ENCODE data around the gene CADM1.

Gene CADM1

DNA sequence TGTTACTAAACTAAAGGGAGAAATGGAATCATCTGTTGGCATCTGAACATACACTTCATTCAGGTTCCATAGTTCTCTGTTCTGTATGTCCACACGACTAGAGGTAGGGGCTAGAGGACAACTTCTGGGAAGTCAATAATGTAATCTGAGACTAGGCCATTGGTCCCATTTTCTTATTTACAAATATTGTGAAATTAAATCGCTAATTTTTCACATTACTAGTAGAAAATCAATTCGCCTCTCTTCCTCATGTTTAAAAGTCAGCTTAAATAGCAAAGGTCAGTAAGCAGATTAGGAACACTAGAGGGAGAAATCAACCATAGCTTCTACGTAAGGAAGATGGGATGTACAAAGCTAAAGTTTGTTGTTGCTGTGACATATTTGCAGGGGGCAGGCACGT lies 59.7 kb downstream of the CADM1 start:
- no peak for DNase-seq

DNA sequence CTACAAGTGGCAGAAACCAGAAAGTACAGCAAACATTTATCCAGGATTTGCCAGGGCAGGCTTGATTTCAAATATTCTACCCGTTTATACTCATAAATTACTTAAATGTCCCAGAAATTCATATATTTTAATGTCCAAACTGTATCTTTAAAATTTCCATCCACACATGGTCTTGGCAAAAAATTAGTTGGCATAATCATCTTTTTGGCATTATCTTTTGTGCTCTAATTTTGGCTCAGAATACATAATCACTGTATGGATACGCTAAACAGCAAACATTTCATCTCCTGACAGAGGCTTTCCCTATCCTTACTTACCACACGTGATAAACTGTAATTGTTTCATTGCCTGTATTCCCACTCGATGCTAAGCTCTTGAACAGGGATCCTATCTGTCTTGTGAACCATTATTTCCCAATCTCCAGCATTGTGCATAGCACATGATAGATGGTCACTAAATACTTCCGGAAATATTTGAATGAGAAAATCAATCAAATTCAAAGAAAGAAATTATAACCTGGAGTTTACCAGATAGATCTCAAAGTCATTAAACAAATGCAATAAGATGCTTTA lies 64.2 kb downstream of the CADM1 start:
- DNase-seq: no peak

DNA sequence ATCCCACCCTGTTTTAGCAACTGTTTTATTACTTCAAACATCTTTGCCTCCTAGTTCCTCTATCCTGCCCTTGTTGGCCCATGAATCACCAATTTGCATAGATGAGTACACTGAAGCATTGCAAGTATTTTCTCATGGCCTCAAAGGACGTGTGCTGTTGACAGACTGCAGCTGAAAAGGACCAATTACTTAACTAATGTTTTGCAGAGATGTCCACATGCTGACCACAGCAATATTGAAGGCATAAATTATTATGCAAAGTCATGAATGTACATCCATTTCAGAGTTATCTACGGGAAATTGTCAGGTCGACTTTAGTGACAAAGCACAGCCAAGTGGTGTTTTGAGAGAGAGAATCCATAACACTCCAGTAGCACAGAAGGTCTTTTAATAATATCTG lies 64.8 kb downstream of the CADM1 start:
- DNase-seq: peak; percentile 0

DNA sequence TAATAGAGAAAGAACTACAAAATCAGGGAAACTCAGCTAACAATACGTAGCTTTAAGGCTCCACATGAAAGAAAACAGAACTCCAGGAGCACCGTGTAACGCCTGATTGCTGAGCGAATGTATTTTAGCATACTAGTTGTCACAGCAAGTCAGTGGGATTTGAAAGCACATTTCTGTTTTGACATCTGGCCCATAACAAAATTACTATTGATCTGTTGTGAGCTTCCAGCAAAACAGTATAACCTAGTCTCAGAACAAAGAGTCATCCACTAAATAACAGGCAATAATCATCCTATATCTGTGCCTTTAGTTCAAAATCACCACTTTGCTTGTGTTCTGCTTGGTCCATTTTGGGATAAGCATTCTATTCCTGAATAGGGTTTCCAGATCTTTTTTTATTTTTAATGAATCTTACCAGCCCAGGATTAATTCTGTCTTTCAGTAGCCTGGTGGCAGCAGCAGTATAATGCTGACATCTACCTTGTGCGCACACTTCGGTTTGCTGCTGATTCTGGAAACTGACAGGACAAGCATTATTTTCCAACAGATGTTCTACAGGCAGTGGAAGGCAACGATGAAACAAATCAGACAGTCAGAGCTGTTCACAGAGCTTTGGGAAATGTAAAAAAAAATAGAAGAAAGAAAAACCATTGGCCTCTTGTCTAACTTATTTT lies 66.2 kb downstream of the CADM1 start:
- DNase-seq: no peak

DNA sequence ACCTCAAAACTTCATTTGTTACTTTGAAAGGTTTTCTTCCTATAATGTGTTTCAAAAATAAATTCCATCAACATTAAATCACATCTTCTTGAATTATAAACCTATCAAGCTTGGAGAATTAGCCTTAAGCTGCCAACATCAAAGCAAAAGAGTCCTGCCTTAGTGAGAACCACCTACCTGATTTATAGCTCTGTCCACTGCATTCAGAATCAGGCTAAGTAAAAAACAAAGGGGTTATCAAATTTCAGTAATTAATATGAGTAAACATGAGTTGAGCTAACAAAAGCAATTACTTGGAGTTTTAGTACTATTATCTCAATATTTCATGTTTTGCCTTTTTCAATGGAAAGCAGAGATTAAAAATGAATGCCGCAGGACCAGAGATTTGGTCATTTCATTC lies 73.9 kb downstream of the CADM1 start:
- DNase-seq: no peak

DNA sequence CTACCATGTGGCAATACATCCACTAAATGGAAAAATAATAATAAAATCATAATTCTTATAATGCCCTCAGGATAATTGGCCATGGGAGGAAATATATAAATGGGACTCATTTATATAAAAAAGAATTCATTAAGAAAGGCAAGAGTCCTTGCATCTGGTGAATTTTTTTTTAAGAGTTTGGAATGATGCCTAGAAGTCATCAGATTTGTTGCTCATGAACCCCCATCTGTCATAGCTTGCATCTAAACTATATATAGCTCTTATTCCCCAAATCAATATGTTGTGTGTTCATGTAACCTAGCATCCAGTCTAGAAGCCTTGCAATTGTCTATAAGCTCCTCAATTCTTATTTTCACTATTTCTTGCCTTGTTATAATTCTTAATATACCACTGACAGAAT lies 75.9 kb downstream of the CADM1 start:
- no peak for DNase-seq

DNA sequence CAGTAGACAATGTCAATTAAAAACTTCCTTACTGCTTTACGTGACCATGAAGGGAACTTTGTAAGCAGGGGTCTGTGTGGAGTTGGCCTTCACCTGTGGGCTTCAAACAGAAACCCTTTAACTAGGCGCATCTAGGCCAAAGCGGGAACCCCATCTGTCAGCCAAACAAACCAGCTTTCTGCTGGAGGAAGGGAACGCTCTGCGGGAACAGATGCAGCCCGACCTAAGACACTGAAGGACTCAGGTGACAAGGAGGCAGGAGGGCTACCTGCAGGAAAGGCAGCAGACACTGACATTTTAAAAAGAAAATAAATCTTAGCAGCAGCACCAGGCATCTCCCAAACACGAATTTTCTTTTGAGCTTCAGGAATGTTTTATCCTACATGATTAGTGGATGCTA lies 78.4 kb downstream of the CADM1 start:
- no peak for DNase-seq

DNA sequence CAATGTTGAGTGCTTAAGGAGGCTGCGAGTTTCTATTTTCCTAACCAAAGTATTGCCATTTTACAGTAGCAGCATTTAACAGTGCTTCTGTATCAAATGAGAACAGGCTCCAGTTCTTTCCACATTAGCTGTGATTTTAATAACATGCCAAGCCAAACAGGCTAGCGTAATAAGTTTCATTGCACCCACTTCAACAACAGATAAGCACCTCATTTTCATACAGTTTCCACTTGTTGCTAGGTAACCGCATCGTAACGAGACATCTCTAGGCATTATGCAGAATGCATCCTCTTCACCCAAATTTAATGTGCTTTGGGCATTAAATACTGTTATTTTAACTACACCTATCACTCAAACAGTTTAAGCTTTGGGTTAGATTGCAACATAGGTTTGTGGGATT lies 79.0 kb downstream of the CADM1 start:
- DNase-seq: no peak

DNA sequence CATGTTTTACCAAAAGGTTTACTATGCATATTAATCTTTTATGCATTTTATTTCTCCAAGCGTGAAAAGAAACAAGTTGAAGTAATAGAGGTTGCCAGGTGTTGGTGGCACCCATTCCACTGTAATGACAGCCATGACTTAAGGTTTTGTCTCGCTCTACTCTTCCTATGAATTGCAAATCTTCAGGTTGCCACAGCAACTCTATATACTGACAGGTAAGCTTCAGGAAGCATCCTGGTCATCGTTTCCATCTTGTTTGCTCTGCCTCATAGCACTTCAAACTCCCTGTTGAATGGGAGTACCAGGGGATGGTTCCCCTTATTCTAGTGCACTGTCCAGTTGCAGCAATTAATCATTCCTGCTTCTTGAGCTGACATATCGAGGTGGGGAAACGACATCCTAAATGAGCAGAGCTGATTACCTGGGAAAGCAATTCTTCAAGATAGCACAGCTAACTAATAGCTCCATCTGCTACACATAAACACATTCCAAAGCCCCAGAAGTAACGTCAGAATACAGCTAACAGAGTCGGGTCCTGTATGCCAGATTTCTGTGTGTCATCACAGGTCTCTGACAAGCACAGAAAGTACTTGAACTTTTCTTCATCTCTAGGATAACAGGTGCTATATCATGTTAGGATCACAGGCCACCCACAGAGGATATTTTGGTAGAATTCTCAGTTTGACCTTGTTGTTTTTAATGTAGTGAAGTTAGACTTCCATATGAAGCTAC lies 80.3 kb downstream of the CADM1 start:
- no peak for DNase-seq

DNA sequence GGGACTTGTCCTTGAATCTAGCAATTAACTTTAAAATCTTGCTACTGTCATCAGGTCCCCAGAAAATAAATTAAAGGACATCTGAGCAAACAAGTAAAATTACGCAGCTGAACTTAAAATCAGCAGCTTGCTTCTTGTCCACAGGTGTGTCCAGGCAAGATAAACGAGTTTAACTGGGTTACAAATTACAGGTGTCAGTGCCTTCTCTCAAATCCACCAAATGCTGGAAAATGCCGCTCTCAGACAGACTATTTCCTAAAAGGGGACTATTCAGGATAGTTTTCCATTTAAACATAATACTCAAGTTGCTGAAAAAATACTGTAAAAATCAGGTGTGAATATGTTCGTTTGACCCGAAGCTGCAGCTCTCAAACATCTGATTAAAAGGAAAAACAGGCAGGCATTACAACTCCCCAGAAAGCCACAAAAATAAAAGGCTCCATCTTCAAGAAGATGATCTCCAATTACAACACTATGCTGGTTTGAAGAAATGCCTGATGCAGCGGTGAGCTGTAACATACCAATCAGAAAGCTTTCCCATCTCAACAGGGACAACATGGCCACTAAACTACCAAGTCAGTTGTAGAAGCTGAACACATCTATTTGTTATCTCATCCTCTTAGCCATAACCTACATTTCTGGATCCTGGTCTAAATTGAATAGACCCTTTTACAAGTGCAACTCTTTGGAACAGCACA lies 82.1 kb downstream of the CADM1 start:
- no peak for DNase-seq

DNA sequence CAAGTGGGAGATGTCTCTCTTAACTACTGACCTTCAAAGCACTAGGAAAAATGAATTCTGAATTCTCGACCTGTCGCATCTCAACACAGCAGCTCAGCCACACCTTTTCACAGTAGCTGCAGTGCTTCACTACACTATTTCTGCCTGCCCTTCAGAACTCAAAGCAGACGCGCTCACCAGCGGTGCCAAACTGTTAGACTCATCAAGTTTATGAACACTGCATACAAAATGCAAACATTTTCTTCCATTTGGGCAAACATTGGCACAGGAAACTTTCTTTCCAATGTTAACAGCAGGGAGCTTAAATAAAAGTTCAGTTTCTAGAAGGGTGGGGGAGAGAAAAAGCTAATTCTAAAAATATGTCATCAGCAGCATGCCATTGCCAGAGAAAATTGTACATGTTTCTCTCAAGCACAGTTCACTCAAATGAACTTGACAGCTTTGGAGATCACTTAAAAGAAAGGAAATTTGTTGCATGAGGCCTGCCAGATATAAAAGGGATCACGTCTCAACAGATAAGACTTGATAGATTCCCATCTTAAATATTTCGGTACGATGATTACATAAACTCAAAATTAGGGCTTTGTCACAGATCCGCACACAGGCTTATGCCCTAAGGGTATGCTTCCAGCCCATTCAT lies 82.7 kb downstream of the CADM1 start:
- no peak for DNase-seq

DNA sequence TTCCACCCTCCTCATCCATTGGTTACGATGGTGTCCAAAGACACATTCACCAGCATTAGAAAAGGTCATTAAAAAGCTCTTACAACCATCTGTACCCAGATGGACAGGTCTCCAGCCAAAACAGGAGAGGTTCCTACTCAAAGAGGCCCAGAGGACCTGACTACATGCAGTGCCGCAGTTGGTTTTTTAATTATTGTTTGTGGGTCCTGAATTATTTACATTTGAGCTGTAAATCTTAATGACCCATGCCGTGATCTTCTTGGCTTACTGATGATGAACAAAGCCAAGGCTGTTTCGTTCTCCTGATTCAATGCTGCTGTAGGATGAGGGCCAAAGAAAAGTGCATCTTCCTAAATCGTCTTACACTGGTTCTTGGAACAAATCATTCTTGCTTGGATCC lies 83.7 kb downstream of the CADM1 start:
- no peak for DNase-seq

DNA sequence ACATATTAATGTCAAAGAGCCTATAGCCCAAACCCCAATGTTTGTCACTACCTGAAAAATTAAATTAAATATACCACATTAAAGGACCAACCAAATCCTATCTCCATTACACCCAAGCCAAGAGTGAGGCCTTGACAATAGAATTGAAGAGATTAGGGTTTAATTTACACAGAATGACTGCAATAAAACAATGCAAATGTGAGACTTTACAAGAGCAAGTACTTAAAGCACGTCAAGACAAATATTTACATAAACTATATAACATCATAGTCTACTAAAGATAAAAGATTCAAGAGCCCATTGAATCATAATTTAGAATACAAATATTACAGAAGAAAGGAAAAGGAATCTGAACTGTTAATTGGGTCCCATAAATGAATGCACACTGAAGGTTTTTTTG lies 85.6 kb downstream of the CADM1 start:
- no peak for DNase-seq

DNA sequence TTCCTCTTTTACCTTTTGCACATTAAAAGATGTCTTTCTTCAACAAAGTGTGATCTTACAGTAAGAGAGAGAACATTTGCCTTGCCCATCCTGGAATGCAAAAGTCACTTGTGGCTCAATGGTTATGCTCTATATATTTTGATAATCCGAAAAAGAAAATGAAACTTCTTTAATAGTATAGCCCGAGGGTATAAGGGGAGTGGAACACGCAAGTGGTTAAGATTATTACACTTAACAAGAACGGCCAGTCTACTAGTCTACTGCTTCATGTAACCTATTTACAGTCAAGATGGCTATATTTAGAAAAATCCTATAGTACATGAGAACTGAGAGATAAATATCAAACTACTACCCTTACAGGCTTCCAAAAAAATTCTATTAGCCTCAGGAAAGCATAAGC lies 86.1 kb downstream of the CADM1 start:
- DNase-seq: no peak

DNA sequence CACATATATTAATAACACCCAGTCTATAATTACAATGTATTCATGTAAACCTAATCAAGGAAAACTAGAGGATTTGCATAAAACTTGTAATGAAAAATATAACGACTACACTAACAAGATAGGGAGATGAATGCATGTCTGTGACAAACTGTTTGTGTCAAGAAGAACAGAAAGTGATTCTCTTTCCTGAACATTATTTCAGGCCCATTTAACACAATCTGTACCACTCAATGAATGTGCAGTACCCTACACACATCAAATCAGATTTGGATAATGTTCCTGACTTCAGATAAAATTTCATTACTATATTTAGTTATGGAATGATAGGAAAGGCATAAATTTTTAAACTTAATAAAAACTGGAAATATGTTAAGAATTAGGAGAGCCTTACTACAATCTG lies 93.1 kb downstream of the CADM1 start:
- no peak for DNase-seq

DNA sequence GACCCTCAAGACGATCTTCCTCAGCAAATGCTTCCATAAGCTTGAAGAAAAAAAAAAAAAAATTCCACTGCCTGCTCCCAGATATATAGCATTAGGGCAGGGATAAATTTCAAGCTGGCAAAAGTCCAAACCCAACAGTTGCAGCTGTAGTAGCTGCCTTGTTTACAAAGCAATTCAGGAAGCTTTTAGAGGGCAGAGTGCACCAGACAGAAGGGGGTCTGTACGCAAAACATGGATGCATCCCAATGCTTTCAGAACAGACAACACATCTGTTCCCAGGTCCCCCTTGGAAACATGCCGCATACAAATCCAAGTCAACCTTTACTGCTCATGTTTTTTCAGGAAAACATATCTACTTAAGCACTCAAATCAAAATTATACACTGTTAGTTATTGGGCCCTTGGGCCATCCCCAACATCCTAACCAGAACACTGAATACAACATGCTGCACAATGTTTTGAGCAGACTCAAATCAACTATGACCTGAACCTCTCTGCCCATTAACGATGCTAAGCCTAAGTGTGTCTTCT lies 94.5 kb downstream of the CADM1 start:
- DNase-seq: no peak

DNA sequence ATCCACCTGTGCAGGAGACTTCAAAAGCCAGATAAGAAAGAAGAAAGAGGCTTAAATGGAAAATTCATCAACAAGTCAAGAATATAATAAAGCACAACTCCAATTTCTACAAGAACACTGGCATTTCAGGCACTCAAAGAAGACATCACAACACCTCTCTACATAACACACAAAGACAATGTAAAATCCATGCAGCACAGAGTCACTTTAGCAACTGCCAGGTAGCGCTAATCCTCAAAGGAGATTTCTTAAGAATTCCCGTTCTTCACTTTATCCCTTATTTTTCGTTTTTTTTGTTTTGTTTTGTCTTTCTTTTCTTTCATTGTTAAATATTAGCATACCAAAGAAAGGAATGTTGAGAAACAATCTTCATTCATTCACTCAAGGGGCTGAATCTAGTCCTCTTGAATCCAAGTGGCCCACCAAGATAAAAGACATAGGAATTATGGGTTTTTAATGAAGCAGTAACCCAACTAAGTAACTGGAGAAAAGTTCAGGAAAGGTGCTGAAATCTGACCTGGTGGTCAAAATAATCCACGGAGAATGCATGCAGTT lies 95.0 kb downstream of the CADM1 start:
- DNase-seq: no peak

DNA sequence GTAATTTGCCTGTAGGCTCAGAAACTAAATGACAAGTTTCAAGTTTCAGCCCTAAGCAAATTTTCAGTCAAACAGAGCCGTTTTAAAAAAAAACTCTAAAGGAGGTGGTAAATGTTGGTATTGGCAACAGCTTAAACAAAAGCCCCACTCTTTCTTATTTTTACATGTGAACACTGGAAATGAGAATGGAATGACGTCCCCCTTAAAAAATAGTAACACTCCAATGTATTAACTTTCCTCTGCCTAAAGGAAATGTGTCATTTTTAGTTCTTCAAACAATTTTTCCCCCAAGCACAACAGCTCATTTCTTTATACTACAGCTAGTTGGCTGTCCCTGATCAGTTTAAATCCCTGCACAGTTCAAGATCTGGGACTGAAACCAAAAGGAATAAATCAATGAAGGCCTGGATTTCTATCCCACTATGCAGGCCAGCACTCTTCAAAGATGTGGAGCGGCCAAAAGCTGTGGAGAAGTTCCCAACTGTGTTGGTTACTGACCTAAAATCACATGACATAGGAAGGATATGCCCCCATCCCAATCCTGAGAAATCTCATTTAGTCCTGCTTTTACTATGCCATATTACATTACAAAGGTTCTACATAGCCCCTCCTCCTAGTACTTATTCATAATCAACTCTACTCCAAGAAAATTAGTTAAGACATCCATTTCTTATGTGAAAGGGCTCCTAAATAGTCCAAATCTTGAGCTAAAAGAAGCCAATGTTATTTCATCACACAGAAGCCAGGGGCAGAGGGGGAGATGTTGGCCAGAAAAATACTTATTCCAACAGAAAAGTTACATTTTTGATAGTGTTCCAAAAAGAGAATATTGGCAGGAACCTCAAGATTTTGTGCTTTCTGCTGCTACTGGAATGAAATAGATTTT lies 95.9 kb downstream of the CADM1 start:
- no peak for DNase-seq

DNA sequence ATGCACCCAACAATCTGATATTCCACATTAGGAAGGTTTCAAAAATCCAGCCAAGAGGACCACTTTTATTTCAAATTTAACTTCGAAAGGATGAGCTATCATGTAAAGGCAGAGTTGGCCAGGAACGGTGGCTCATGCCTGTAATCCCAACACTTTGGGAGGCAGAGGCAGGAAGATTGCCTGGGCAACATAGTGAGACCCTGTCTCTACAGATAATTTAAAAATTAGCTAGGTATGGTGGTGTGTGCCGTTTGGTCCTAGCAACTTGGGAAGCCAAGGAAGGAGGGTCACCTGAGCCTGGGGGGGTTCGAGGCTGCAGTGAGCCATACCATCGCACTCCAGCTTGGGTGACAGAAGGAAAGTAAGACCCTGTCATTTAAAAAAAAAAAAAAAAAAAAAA lies 96.7 kb downstream of the CADM1 start:
- DNase-seq: no peak

DNA sequence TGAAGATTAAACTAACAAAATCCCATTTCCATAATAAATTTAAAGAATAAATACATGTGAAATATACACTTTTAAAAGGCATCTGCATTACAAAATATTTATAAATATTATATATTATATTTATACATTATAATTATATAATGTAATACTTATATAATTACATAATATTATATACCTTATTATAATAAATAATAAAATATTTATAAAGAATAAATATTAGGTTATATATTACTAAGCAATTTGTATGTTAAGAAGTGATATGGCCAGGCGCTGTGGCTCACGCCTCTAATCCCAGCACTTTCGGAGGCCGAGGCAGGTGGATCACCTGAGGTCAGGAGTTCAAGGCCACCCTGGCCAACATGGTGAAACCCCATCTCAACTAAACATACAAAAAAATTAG lies 97.8 kb downstream of the CADM1 start:
- DNase-seq: no peak

DNA sequence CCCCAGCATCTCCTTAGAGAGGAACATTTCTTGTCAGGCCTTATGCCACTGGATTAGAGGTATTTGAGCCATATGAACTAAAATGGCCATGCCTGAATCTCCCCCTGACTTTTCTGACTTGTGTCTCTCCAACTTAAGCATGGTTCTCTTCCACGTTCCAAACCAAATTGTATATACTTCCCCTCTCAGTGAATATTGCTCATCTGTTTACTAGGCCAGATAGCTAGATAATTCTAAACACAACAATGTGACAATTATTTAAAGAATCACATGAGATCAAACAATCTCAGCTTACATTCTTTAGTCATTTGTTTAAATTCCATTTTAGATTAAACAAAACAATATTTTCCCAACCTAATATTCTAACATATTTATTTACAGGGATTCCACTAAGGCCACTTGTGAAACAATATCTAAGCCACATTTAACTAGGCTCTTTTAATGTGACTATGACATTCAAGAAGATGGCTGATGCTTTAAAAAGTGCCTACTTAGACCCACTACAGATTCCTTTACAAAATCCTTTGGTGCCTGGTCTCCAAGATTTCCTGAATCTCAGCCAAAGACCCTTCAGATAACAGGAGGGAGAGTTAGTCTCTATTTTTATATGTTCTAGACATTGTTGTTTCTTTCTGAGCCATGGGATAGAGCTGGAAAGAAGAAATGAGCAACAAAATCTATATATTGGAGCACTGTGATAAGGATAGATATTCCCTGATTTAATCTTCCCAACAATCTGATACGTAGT lies 105.7 kb downstream of the CADM1 start:
- no peak for DNase-seq
